Smooth muscle cell (in vitro differentiated cells): ENCODE measurements around the gene CFL1. TPM values are rescaled to one million over a fixed set of nuclear protein-coding genes. Genes with fewer than 3 reads are reported as not detected.

Experiments used
- DNase-seq: peaks from one replicate; lab custom pipeline; 2025; ENCODE audit not compliant: unreplicated experiment; lab: John Stamatoyannopoulos, UW
- H2AFZ ChIP-seq: fragments of 200-600 bp; sonication (generic); 2 replicates; pipeline ENCODE4 v1.6.0; 2016; ENCODE audit warnings: antibody characterized with exemption, low read depth, mild to moderate bottlenecking
- H3F3A ChIP-seq: fragments of 200-600 bp; sonication (generic); 2 replicates; pipeline ENCODE4 v1.6.0; 2017; ENCODE audit warnings: antibody characterized with exemption, low read depth
- H3K27ac ChIP-seq: fragments of 200-600 bp; sonication (generic); 2 replicates; pipeline ENCODE4 v1.5.1; 2016; ENCODE audit warnings: low read depth, mild to moderate bottlenecking
- H3K27me3 ChIP-seq: fragments of 200-600 bp; sonication (generic); 2 replicates; pipeline ENCODE4 v1.6.1; 2016; ENCODE audit warnings: low read depth, mild to moderate bottlenecking
- H3K36me3 ChIP-seq: fragments of 200-600 bp; sonication (generic); 2 replicates; pipeline ENCODE4 v1.5.1; 2016; ENCODE audit warnings: low read depth
- H3K4me1 ChIP-seq: fragments of 200-600 bp; sonication (generic); 2 replicates; pipeline ENCODE4 v1.5.1; 2016; ENCODE audit warnings: low read depth
- H3K4me2 ChIP-seq: fragments of 200-600 bp; sonication (generic); 2 replicates; pipeline ENCODE4 v1.6.0; 2016; ENCODE audit warnings: mild to moderate bottlenecking
- H3K4me3 ChIP-seq: fragments of 200-600 bp; sonication (generic); 2 replicates; pipeline ENCODE4 v1.5.1; 2016; ENCODE audit warnings: mild to moderate bottlenecking
- H3K79me2 ChIP-seq: fragments of 200-600 bp; sonication (generic); 2 replicates; pipeline ENCODE4 v1.6.0; 2016; ENCODE audit warnings: low read depth, mild to moderate bottlenecking
- H3K9ac ChIP-seq: fragments of 200-600 bp; sonication (generic); 2 replicates; pipeline ENCODE4 v1.6.0; 2016; ENCODE audit warnings: low read depth
- H3K9me3 ChIP-seq: fragments of 200-600 bp; sonication (generic); replicated peaks from 2 replicates; pipeline ENCODE4 v1.5.1; 2016; ENCODE audit warnings: low read depth
- H4K20me1 ChIP-seq: fragments of 200-600 bp; sonication (generic); 2 replicates; pipeline ENCODE4 v1.6.0; 2016; ENCODE audit warnings: low read depth
- CTCF ChIP-seq: fragments of 200-600 bp; sonication (generic); IDR thresholded peaks from 2 replicates; pipeline ENCODE4 v1.5.1; 2017; ENCODE audit warnings: borderline replicate concordance, mild to moderate bottlenecking, antibody characterized with exemption; ENCODE audit not compliant: insufficient read depth, poor library complexity, severe bottlenecking
- WGBS: methylation state at CpG from one replicate; pipeline ENCODE4 v1.1.7; 2016; ENCODE audit warnings: low lambda C conversion rate; 5-methylcytosine and 5-hydroxymethylcytosine counted together
- polyA plus RNA-seq: library from polyadenylated mRNA; unstranded; fragments of >200 nt; fragmentation: Nextera tagmentation; extraction: Ambion mirVana; gene quantifications from 2 replicates; pipeline ENCODE4 v1.2.1, GENCODE V29; 2016
- total RNA-seq: library from RNA; depleted of rRNA; stranded (reverse); fragments of >200 nt; gene quantifications from 2 replicates; pipeline ENCODE4 v1.2.3, GENCODE V29; 2014

Gene CFL1
- total and polyA plus RNA-seq, 2 experiments from 2014 or later, result 1,255 to 3,052 TPM

- Histone ChIP-seq H3K36me3 (peaks cover 10% of the 10 kb centered on the region), H3K79me2 (peaks cover 51% of the 10 kb centered on the region), H3F3A (peaks cover 36% of the 10 kb centered on the region), H3K4me2 (no peak overlapping the region), H3K4me1 (peaks cover 8% of the 10 kb centered on the region), H2AFZ (no peak overlapping the region), H3K27ac (peak overlapping the region; percentile 37), H4K20me1 (peaks cover 74% of the 10 kb centered on the region), H3K27me3 (no peaks in the 10 kb centered on the region), H3K4me3 (no peak overlapping the region), H3K9me3 (no peaks in the 10 kb centered on the region), H3K9ac (no peak overlapping the region)
- no peak for TF ChIP-seq CTCF
- DNase-seq, result no peak
- WGBS, result 97% methylated on average over 6 of the region's 6 CpGs
These were observed 4.6 kb downstream of the CFL1 start for GRCh38 chr11:65853246-65853979.

GRCh38 chr11:65852508-65853245 lies 5.3 kb downstream of the CFL1 start:
- Histone ChIP-seq H3K36me3 (peaks cover 10% of the 10 kb centered on the region), H3K27me3 (no peaks in the 10 kb centered on the region), H4K20me1 (peaks cover 71% of the 10 kb centered on the region), H3K9ac (no peak overlapping the region), H3K4me3 (no peak overlapping the region), H3K4me2 (no peak overlapping the region), H3K9me3 (no peaks in the 10 kb centered on the region), H3K4me1 (peaks cover 8% of the 10 kb centered on the region), H3K27ac (no peak overlapping the region), H3K79me2 (peaks cover 49% of the 10 kb centered on the region), H2AFZ (no peak overlapping the region), H3F3A (peaks cover 34% of the 10 kb centered on the region)
- WGBS, result 98% methylated on average over 25 of the region's 33 CpGs
- no peak for TF ChIP-seq CTCF
- DNase-seq, result no peak

- H2AFZ ChIP-seq, result no peak overlapping the region
- H3K4me1 ChIP-seq, result peaks cover 8% of the 10 kb centered on the region
These were observed 6.0 kb downstream of the CFL1 start for GRCh38 chr11:65851811-65852507.

More at GRCh38 chr11:65851811-65852507, 6.0 kb downstream of the CFL1 start:
- H3K27ac ChIP-seq, result no peak overlapping the region
- H3K9ac ChIP-seq, result no peak overlapping the region
- no peaks in the 10 kb centered on the region for H3K9me3 ChIP-seq
- no peak overlapping the region for H3K4me3 ChIP-seq
- DNase-seq, result no peak
- no peak for TF ChIP-seq CTCF
- H3K4me2 ChIP-seq, result no peak overlapping the region
- peaks cover 42% of the 10 kb centered on the region for H3K79me2 ChIP-seq
- H3F3A ChIP-seq, result peaks cover 30% of the 10 kb centered on the region
- H4K20me1 ChIP-seq, result peaks cover 64% of the 10 kb centered on the region
- 94% methylated on average over 10 of the region's 10 CpGs for WGBS
- H3K36me3 ChIP-seq, result peaks cover 10% of the 10 kb centered on the region
- no peaks in the 10 kb centered on the region for H3K27me3 ChIP-seq
